ENCODE results near the gene FA2H. TPM values are rescaled to one million over a fixed set of nuclear protein-coding genes. Genes with fewer than 3 reads are reported as not detected.
"Not testable (repeated sequence)": the region's sequence is repeated elsewhere in the genome, so short reads cannot be mapped to it uniquely, and the experiment has no call there.

Gene FA2H
- total RNA-seq, 1 donor from 2014 or later, result 0.72 TPM

GRCh38 chr16:74770831-74771526, 3.6 kb downstream of the FA2H start:
- no peak for DNase-seq (ENCODE audit: low spot score)

- no peak for DNase-seq (ENCODE audit: low spot score)
Observed at GRCh38 chr16:74769586-74770190, 4.9 kb downstream of the FA2H start.

- no peak for DNase-seq (ENCODE audit: low spot score)
Observed at GRCh38 chr16:74768239-74768638, 6.4 kb downstream of the FA2H start.

GRCh38 chr16:74767749-74768148, 6.9 kb downstream of the FA2H start:
- no peak for DNase-seq (ENCODE audit: low spot score)

GRCh38 chr16:74766729-74767128, 7.9 kb downstream of the FA2H start:
- DNase-seq (ENCODE audit: low spot score), result no peak

- not testable (repeated sequence) for DNase-seq (ENCODE audit: low spot score)
Observed at GRCh38 chr16:74764184-74764583, 10.4 kb downstream of the FA2H start.

GRCh38 chr16:74761665-74762064, 13.0 kb downstream of the FA2H start:
- no peak for DNase-seq (ENCODE audit: low spot score)

- no peak for DNase-seq (ENCODE audit: low spot score)
Observed at GRCh38 chr16:74760007-74760767, 14.4 kb downstream of the FA2H start.

- DNase-seq (ENCODE audit: low spot score), result no peak
Observed at GRCh38 chr16:74759564-74759963, 15.1 kb downstream of the FA2H start.

GRCh38 chr16:74758801-74759200, 15.8 kb downstream of the FA2H start:
- DNase-seq (ENCODE audit: low spot score), result no peak

- DNase-seq (ENCODE audit: low spot score), result no peak
Observed at GRCh38 chr16:74757349-74757748, 17.3 kb downstream of the FA2H start.

- no peak for DNase-seq (ENCODE audit: low spot score)
Observed at GRCh38 chr16:74756203-74756602, 18.4 kb downstream of the FA2H start.

- no peak for DNase-seq (ENCODE audit: low spot score)
Observed at GRCh38 chr16:74753180-74753579, 21.4 kb downstream of the FA2H start.

- DNase-seq (ENCODE audit: low spot score), result no peak
Observed at GRCh38 chr16:74752756-74753155, 21.9 kb downstream of the FA2H start.

- no peak for DNase-seq (ENCODE audit: low spot score)
Observed at GRCh38 chr16:74752258-74752657, 22.4 kb downstream of the FA2H start.

- no peak for DNase-seq (ENCODE audit: low spot score)
Observed at GRCh38 chr16:74751658-74752057, 23.0 kb downstream of the FA2H start.

- DNase-seq (ENCODE audit: low spot score), result peak; percentile 63
Observed at GRCh38 chr16:74749291-74750055, 25.1 kb downstream of the FA2H start.

- DNase-seq (ENCODE audit: low spot score), result no peak
Observed at GRCh38 chr16:74748616-74749026, 26.0 kb downstream of the FA2H start.

GRCh38 chr16:74747716-74748615, 26.7 kb downstream of the FA2H start:
- DNase-seq (ENCODE audit: low spot score), result no peak

- no peak for DNase-seq (ENCODE audit: low spot score)
Observed at GRCh38 chr16:74745926-74746325, 28.7 kb downstream of the FA2H start.

- no peak for DNase-seq (ENCODE audit: low spot score)
Observed at GRCh38 chr16:74745109-74745615, 29.5 kb downstream of the FA2H start.
